Memory B cell (primary cell): Measurements from ENCODE around the gene GABRR1.

Source experiments
- ATAC-seq: fragments of 150-1000 bp; cut with Tn5 transposase; 2 replicates; pipeline ENCODE4 v1.10.0; 2021; ENCODE audit warnings: low read depth, mild to moderate bottlenecking, moderate library complexity
- DNase-seq, 2 donors: peaks; one replicate each; pipeline ENCODE4 v3.0.0; 2022; ENCODE audit warnings: low spot score in 2 of 2
- H3K27ac Mint-ChIP-seq: one replicate; pipeline ENCODE4 v1.8.0; 2022; ENCODE audit warnings: mild to moderate bottlenecking, moderate library complexity, mixed read lengths
- H3K27me3 Mint-ChIP-seq: one replicate; pipeline ENCODE4 v1.8.0; 2022; ENCODE audit warnings: mixed read lengths
- H3K36me3 Mint-ChIP-seq: one replicate; pipeline ENCODE4 v1.8.0; 2022; ENCODE audit warnings: mild to moderate bottlenecking, mixed read lengths
- H3K4me1 Mint-ChIP-seq: one replicate; pipeline ENCODE4 v1.8.0; 2022; ENCODE audit warnings: mixed read lengths
- H3K4me3 Mint-ChIP-seq: one replicate; pipeline ENCODE4 v1.8.0; 2022; ENCODE audit warnings: mild to moderate bottlenecking, moderate library complexity, mixed read lengths
- H3K9me3 Mint-ChIP-seq: one replicate; pipeline ENCODE4 v1.8.0; 2022; ENCODE audit warnings: mixed read lengths

Gene GABRR1

DNA sequence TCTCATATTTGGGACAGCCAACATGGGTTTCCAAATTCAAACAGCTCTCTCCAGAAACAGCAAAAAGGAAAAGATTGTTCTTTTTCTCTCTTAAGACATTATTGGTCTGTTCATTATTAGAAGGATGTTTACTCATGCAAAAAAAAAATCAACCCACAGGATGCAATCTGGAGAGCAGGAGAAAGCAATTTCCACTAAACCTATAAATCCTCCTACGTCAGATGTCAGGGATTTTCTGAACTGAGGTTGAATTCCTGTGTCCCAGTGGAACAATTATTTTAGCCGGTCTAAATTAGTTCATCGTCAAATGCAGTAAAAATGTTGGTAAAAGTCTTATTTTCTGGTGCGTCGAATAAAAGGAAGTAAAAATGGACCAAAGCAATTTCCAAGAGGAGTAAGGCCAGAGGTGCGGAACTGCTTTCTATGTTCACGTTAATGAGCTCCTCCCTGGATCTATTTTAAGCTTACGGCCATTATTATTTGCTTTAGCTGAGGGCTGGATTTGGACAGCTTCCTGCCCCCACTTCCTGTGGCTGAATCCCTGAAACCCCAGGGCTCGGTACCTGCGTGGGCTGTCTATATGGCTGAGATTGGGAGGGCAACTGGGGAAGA lies at the start of gene GABRR1:
GABRR1 (minus strand) TSS at position 60 of the 612 bp plus-strand sequence; CDS start at position 24, 36 bp downstream.
- Mint-ChIP-seq H3K36me3 (no peaks in the 10 kb centered on the region), H3K9me3 (no peaks in the 10 kb centered on the region), H3K4me3 (no peak within 1 kb of the TSS), H3K27me3 (no peaks in the 10 kb centered on the region), H3K4me1 (no peaks in the 10 kb centered on the region), H3K27ac (no peak within 1 kb of the TSS)
- DNase-seq: no peak
- ATAC-seq: no peak

- ATAC-seq (no peak), DNase-seq (no peak)
- no peaks in the 10 kb centered on the region for H3K9me3 Mint-ChIP-seq
- no peak overlapping the region for H3K4me3 Mint-ChIP-seq
- peaks cover 2% of the 10 kb centered on the region for H3K4me1 Mint-ChIP-seq
- H3K36me3 Mint-ChIP-seq: peaks cover 2% of the 10 kb centered on the region
- peaks cover 2% of the 10 kb centered on the region for H3K27me3 Mint-ChIP-seq
- no peak overlapping the region for H3K27ac Mint-ChIP-seq
Measured at GRCh38 chr6:89264296-89264695, 47.1 kb upstream of the GABRR1 start.

DNA sequence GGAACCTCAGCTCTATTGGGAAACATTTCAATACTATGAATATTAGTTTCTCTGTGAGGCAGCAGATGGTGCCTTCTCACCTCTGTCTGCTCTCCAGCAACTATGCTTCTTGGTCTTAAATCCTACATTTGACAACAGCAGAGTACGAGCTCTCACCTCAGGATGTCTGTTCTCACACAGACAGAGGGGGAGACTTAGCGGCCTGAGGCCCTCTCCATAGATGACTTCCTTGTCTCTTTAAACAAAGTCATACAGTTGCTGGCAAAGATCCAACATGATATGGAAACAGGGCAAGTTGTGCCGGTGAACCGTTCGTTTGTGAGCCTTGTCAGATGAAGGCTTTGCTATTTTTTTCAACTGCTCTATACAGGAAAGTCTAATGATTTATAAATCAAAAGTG lies 43.7 kb upstream of the GABRR1 start:
- H3K27ac Mint-ChIP-seq: no peak overlapping the region
- no peaks in the 10 kb centered on the region for H3K9me3 Mint-ChIP-seq
- DNase-seq (no peak), ATAC-seq (no peak)
- H3K27me3 Mint-ChIP-seq: peaks cover 1% of the 10 kb centered on the region
- peaks cover 7% of the 10 kb centered on the region for H3K4me1 Mint-ChIP-seq
- H3K4me3 Mint-ChIP-seq: no peak overlapping the region
- H3K36me3 Mint-ChIP-seq: no peaks in the 10 kb centered on the region

DNA sequence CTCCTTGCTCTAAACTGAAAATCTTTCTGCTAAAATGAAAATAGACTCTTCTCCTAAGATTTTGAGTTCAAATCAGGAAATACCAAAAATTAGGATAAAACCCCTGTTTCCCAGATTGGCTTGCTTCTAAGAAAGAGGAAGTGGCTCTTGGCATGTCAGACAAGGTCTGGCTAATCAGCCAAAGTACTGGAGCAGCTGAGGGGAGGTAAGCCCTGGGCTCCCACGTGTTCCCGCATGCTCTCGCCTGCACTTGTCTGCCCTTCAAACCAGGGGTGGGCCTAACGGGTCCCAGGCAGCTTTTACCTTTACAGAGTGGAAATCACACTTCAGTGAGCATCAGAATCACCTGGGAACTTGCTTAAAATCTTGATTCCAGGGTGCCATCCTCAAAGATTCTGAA lies 43.2 kb upstream of the GABRR1 start:
- Mint-ChIP-seq H3K36me3 (no peaks in the 10 kb centered on the region), H3K27me3 (no peaks in the 10 kb centered on the region), H3K4me1 (peaks cover 7% of the 10 kb centered on the region), H3K4me3 (no peak overlapping the region), H3K27ac (no peak overlapping the region), H3K9me3 (no peaks in the 10 kb centered on the region)
- DNase-seq (no peak), ATAC-seq (no peak)

DNA sequence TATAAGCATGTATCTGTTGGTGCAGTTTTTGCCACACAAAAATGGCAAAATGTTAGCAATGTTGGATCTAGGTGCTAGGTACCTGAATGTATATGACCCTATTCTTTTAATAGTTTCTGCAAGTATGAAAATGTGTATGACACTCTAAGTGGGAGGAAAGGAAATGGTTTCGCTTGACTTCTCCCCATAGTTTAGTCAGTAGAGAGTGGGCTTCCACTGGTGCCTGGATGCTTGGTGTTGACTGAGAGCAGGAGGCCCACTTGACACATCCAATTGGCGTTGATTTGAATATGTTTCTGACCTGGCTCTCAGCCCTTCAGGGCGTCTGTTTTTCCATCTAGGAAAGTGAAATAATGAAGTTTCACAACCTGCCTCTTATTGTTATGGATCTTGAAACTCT lies 41.8 kb upstream of the GABRR1 start:
- Mint-ChIP-seq H3K9me3 (no peaks in the 10 kb centered on the region), H3K36me3 (peaks cover 1% of the 10 kb centered on the region), H3K4me3 (no peak overlapping the region), H3K27me3 (peaks cover 3% of the 10 kb centered on the region), H3K27ac (no peak overlapping the region), H3K4me1 (peaks cover 7% of the 10 kb centered on the region)
- DNase-seq: no peak
- ATAC-seq: no peak

DNA sequence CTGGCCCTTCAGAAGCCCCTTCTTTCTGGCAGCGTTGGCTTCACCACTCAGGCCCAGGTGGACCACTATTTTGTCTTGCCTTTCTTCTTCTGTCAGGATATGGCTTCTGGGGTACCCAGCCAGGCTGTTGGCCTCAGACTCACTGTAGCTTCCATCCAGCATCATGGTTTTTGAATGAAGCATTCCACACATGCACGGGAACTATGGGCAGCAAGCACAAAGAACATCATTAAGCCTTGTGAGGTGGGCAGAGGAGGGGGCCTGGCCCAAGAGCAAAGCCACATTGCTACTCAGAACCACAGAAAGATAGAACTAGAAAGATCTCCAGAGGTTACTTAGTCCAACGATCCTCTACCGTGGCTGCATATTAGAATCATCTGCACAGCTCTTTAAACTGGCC lies 40.6 kb upstream of the GABRR1 start:
- Mint-ChIP-seq H3K4me3 (no peak overlapping the region), H3K4me1 (peaks cover 7% of the 10 kb centered on the region), H3K27ac (no peak overlapping the region), H3K27me3 (peaks cover 3% of the 10 kb centered on the region), H3K9me3 (no peaks in the 10 kb centered on the region), H3K36me3 (peaks cover 1% of the 10 kb centered on the region)
- ATAC-seq (no peak), DNase-seq (no peak)

GRCh38 chr6:89257346-89257745 lies 40.2 kb upstream of the GABRR1 start:
- peaks cover 1% of the 10 kb centered on the region for H3K36me3 Mint-ChIP-seq
- no peaks in the 10 kb centered on the region for H3K9me3 Mint-ChIP-seq
- H3K27me3 Mint-ChIP-seq: peaks cover 3% of the 10 kb centered on the region
- ATAC-seq (no peak), DNase-seq (no peak)
- H3K4me1 Mint-ChIP-seq: peaks cover 7% of the 10 kb centered on the region
- H3K4me3 Mint-ChIP-seq: no peak overlapping the region
- H3K27ac Mint-ChIP-seq: no peak overlapping the region

DNA sequence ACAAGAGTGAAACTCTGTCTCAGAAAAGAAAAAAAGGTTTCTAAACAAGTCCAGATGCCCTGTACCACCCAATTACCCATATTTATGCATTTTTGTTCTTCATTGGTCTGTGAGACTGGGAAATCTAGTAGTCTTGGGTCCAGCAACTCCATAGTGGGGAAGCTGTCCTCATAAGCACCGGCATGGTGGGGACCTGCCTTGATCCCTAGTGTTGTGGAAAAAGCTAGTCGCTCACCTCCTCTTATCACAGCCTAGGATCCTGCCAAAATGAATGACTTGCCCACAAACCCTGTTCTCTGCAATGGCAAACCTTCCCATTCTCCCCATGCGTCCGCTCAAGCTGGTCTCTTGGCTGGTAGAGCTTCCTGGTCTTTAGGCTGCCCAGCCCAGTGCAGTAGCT lies 38.3 kb upstream of the GABRR1 start:
- Mint-ChIP-seq H3K36me3 (peaks cover 1% of the 10 kb centered on the region), H3K4me1 (peaks cover 5% of the 10 kb centered on the region), H3K9me3 (no peaks in the 10 kb centered on the region), H3K27me3 (peaks cover 3% of the 10 kb centered on the region), H3K4me3 (no peak overlapping the region), H3K27ac (no peak overlapping the region)
- DNase-seq: no peak
- ATAC-seq: no peak

DNA sequence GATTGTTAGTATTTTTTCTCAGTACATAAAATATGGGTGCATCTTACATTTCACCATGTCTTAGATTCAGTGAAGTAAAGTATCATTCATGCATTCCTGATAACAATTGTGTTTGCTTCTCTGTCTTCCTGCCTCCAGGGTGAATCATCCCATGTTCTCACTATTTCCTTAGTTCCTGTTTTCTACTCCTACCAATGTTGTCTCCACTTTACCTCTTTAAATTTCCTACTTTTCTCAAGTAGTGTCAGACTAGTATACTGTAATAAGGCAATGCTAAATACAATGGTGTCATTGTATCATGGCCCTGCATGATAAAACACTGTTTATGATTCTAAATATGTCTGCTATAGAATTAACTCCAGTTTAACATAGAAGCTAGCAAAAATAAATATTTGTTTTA lies 37.4 kb upstream of the GABRR1 start:
- Mint-ChIP-seq H3K36me3 (peaks cover 1% of the 10 kb centered on the region), H3K27ac (no peak overlapping the region), H3K4me1 (peaks cover 5% of the 10 kb centered on the region), H3K9me3 (no peaks in the 10 kb centered on the region), H3K27me3 (peaks cover 3% of the 10 kb centered on the region), H3K4me3 (no peak overlapping the region)
- DNase-seq (no peak), ATAC-seq (no peak)

DNA sequence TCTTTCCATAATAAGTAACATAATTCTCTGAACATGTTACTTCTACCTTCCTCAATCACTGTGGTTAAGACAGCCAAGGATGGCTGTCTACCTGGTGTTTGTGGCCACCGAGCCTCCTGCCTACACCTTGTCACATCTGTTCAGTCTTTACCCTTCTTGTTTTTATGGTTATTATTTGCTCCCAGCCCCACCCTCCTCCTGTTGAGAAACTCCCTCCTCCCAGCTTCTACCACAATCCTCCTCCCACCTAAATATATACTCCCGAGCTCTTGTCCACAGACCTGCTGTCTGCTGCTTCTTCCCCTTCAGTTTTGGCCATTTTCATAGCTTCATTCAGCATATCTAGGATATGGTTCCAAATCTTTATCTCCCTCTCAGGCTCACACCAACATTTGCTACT lies 35.7 kb upstream of the GABRR1 start:
- Mint-ChIP-seq H3K36me3 (peaks cover 1% of the 10 kb centered on the region), H3K27ac (no peak overlapping the region), H3K4me1 (no peaks in the 10 kb centered on the region), H3K9me3 (no peaks in the 10 kb centered on the region), H3K27me3 (peaks cover 3% of the 10 kb centered on the region), H3K4me3 (no peak overlapping the region)
- ATAC-seq (no peak), DNase-seq (no peak)

DNA sequence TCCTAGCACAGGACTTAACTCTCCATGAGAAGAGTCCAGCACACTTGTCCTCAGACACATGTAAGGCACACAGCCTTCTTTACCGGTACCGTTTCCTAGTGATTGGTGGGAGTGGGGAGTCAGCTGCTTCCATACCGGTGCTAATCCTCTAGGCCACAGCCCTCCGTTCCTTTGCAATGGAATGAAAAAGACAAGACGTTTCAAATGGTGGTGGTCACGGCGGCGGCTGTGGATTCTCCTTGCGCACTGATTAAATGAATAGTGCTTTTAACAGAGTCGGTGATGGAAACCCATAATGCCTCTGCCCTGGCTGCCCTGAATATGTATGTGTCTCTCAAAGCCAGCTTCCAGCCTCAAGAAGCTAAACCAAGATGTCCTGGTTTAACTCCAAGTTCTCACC lies 34.8 kb upstream of the GABRR1 start:
- H3K9me3 Mint-ChIP-seq: no peaks in the 10 kb centered on the region
- peaks cover 1% of the 10 kb centered on the region for H3K36me3 Mint-ChIP-seq
- no peak for ATAC-seq
- no peak for DNase-seq
- peaks cover 6% of the 10 kb centered on the region for H3K27me3 Mint-ChIP-seq
- no peak overlapping the region for H3K27ac Mint-ChIP-seq
- H3K4me3 Mint-ChIP-seq: no peak overlapping the region
- H3K4me1 Mint-ChIP-seq: no peaks in the 10 kb centered on the region

DNA sequence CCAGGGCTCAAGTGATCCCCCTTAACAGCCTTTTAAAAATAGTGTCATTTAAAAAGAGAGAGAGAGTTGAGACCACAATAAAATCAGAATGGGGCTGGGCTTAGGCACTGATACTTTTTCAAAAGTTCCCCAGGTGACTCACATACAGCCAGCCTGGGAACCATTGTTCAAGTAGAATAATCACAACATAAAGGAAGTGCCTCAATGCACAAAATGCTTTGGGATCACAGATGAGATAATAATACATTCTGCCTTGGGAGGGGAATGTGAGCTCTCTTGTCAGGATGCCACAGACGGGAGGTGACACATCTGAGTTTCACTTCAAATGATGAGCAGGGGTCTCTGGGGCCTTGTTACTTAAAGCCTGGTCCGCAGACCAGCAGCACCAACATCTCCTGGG lies 34.0 kb upstream of the GABRR1 start:
- Mint-ChIP-seq H3K9me3 (no peaks in the 10 kb centered on the region), H3K27ac (no peak overlapping the region), H3K4me3 (no peak overlapping the region), H3K27me3 (peaks cover 6% of the 10 kb centered on the region), H3K4me1 (no peaks in the 10 kb centered on the region), H3K36me3 (peaks cover 1% of the 10 kb centered on the region)
- no peak for ATAC-seq
- no peak for DNase-seq

GRCh38 chr6:89250239-89250638 lies 33.1 kb upstream of the GABRR1 start:
- ATAC-seq (no peak), DNase-seq (no peak)
- Mint-ChIP-seq H3K27me3 (peaks cover 6% of the 10 kb centered on the region), H3K27ac (no peak overlapping the region), H3K9me3 (no peaks in the 10 kb centered on the region), H3K4me3 (no peak overlapping the region), H3K36me3 (peaks cover 1% of the 10 kb centered on the region), H3K4me1 (no peaks in the 10 kb centered on the region)

- Mint-ChIP-seq H3K27me3 (peaks cover 4% of the 10 kb centered on the region), H3K4me1 (peaks cover 10% of the 10 kb centered on the region), H3K27ac (no peak overlapping the region), H3K36me3 (no peaks in the 10 kb centered on the region), H3K9me3 (no peaks in the 10 kb centered on the region), H3K4me3 (no peak overlapping the region)
- ATAC-seq: no peak
- no peak for DNase-seq
Measured at GRCh38 chr6:89244241-89244985, 27.3 kb upstream of the GABRR1 start.

GRCh38 chr6:89243331-89243629 lies 26.1 kb upstream of the GABRR1 start:
- H3K36me3 Mint-ChIP-seq: no peaks in the 10 kb centered on the region
- no peak overlapping the region for H3K4me3 Mint-ChIP-seq
- peaks cover 13% of the 10 kb centered on the region for H3K4me1 Mint-ChIP-seq
- DNase-seq: no peak
- H3K27me3 Mint-ChIP-seq: peaks cover 5% of the 10 kb centered on the region
- ATAC-seq: no peak
- no peak overlapping the region for H3K27ac Mint-ChIP-seq
- no peaks in the 10 kb centered on the region for H3K9me3 Mint-ChIP-seq
